Adrenal gland (tissue), 12 donors: ENCODE measurements around the gene AMBRA1. TPM values are rescaled to one million over a fixed set of nuclear protein-coding genes. Genes with fewer than 3 reads are reported as not detected.

Experiments
- DNase-seq, 7 donors: peaks; one replicate each; pipeline ENCODE4 v3.0.0-alpha.2; 2019 to 2020
- H3K27ac ChIP-seq, 5 donors: fragments of 200-600 bp; sonication (generic) in 4 of 5; 1 replicate in 3 of 5; 2 replicates in 2 of 5; pipeline versions ENCODE4 v1.5.1 to v1.8.0; 2016 to 2020; ENCODE audit warnings: mild to moderate bottlenecking in 1 of 5
- H3K27me3 ChIP-seq: fragments of 200-600 bp; 2 replicates; pipeline ENCODE4 v1.8.0; 2021
- H3K36me3 ChIP-seq, 2 donors: fragments of 200-600 bp; replicated peaks in 1 of 2; 1 replicate in 1 of 2; 2 replicates in 1 of 2; pipeline versions ENCODE4 v1.5.1 to v1.8.0; 2018 to 2022
- H3K4me1 ChIP-seq, 2 donors: fragments of 200-600 bp; replicated peaks in 1 of 2; 1 replicate in 1 of 2; 2 replicates in 1 of 2; pipeline versions ENCODE4 v1.5.1 to v1.8.0; 2018 to 2021
- H3K4me3 ChIP-seq, 4 donors: fragments of 200-600 bp; sonication (generic) in 3 of 4; one replicate each; pipeline ENCODE4 v1.5.1; 2016 to 2018
- H3K9me3 ChIP-seq, 3 donors: fragments of 200-600 bp; sonication (generic) in 1 of 3; replicated peaks in 1 of 3; 1 replicate in 2 of 3; 2 replicates in 1 of 3; pipeline versions ENCODE4 v1.5.1 to v1.8.0; 2016 to 2021
- CTCF ChIP-seq, 6 experiments: fragments of 450-650 bp in 4 of 6; fragments of 200-600 bp in 2 of 6; sonication (generic) in 1 of 6; IDR thresholded peaks; 1 replicate in 5 of 6; 2 replicates in 1 of 6; pipeline versions ENCODE4 v1.5.1 to v1.8.0; 2016 to 2021; ENCODE audit warnings: antibody characterized with exemption in 6 of 6, mild to moderate bottlenecking in 2 of 6, moderate library complexity in 1 of 6
- POLR2A ChIP-seq, 2 donors: fragments of 450-650 bp; IDR thresholded peaks; one replicate each; pipeline ENCODE4 v1.6.1; 2017; ENCODE audit warnings: antibody characterized with exemption in 2 of 2, mild to moderate bottlenecking in 2 of 2, moderate library complexity in 1 of 2
- WGBS, 4 donors: extraction: QIAGEN DNeasy Blood & Tissue Kit in 2 of 4; methylation state at CpG; one replicate each; pipeline versions ENCODE4 v1.1.5 to v1.1.7; 2013 to 2017; 5-methylcytosine and 5-hydroxymethylcytosine counted together
- intact Hi-C, 2 donors: fragments of 100-400 bp; cut with DNase I; formaldehyde crosslinking; loops; one replicate each; pipeline versions ENCODE4 v1.14.1 to v1.15.0; 2022 to 2023
- polyA plus RNA-seq, 3 donors: library from polyadenylated mRNA; stranded (reverse); fragments of 200-250 nt in 2 of 3; fragments of 350-450 nt in 1 of 3; fragmentation: Illumina TruSeq in 1 of 3; extraction: RNeasy Lipid Tissue Mini Kit (QIAGEN cat#74804) in 1 of 3; gene quantifications; one replicate each; pipeline ENCODE4 v1.2.3, GENCODE V29; 2013 to 2014
- total RNA-seq, 9 donors: library from RNA; depleted of rRNA in 4 of 9; stranded (reverse); fragments of >200 nt in 4 of 9; fragments of 120-200 nt in 1 of 9; fragmentation: NEBNext Ultra II Directional in 1 of 9; extraction: Animal tissue kit (Norgen Biotek cat#: 25700) in 1 of 9; gene quantifications; one replicate each; pipeline versions ENCODE4 v1.1.0 to v1.2.4, GENCODE V29; 2013 to 2023
- donor health status: healthy with polysubstance abuse.
- donor health status: Bipolar disorder and iron deficiency.
- donor health status: DM: yes; HTN: yes; CAD: no.
- donor health status: DM: no; HTN: no; CAD: no.
- donor health status: DM: no; HTN: no; CAD: no.
- donor health status: DM: yes; HTN: yes; CAD: no.

AMBRA1 gene
- total and polyA plus RNA-seq, 12 donors: 16.2 to 73.3 (median 49.7) TPM

DNA sequence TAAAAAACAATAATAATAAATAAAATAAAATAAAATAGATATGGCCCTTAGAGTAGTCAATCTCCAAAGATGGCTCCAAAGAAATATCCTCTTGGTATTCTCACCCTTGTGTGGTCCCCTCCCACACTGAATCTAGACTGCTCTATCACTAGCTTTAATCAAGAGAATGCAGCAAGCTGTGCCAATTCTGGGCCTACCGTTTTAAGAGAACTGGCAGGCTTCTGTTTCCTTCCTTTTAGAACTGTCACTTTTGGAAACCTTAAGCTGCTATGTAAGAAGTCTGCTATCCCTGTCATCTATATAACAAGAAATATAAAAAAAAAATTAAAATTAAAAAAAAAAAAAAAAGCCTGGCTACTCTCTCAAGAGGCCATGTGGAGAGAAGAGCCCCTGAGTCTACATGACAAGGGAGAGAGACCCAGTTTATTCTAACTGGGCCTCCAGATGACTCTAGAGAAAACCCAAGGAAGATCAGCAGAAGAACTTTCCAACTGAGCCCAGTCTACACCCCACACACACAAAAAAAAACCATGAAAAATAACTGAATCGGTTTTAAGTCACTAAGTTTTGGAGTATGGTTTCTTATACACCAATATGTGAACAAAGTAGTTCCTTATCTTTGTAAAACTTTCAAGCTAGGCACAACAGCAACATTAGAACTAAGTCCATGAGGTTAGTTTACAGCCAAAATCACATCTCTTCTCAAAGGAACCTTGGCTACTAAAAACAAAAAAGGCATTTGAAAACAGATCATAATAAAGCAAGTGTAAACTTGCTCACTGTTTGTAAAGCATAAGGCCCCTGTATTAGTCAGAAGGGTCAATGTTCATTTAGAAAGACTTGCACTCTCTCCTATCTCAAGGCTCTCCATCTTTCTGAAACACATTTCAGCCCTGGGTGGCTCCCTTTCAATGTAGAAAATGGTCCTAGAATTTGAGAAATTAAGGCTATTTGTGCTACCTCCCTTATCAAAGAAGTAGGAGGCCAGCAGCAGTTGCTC, 67.3 kb downstream of the AMBRA1 start:
- Histone ChIP-seq H3K4me1 (peaks cover 9 to 32% of the 10 kb centered on the region in 2 donors), H3K27me3 (no peaks in the 10 kb centered on the region), H3K36me3 (no peaks in the 10 kb centered on the region), H3K27ac (no peak overlapping the region), H3K9me3 (peaks cover 0 to 6% (median 0%) of the 10 kb centered on the region in 3 donors), H3K4me3 (no peak overlapping the region)
- no peak for DNase-seq
- WGBS, 4 donors: 72 to 84% (median 81%) methylated on average over 2 of the region's 2 CpGs
- intact Hi-C loops: no loop called here
- TF ChIP-seq POLR2A (IDR thresholded peaks at IDR 0.05) (no peak), CTCF (IDR thresholded peaks at IDR 0.05) (no peak)

- H3K9me3 ChIP-seq: peaks cover 0 to 6% (median 0%) of the 10 kb centered on the region in 3 donors
- TF ChIP-seq CTCF (IDR thresholded peaks at IDR 0.05): no peak
- TF ChIP-seq POLR2A (IDR thresholded peaks at IDR 0.05): no peak
- no peaks in the 10 kb centered on the region for H3K36me3 ChIP-seq
- intact Hi-C loops: no loop called here
- H3K4me1 ChIP-seq: peaks cover 4 to 28% of the 10 kb centered on the region in 2 donors
- no peak overlapping the region for H3K27ac ChIP-seq
- H3K4me3 ChIP-seq: no peak overlapping the region
- H3K27me3 ChIP-seq: no peaks in the 10 kb centered on the region
- no peak for DNase-seq
Observed at GRCh38 chr11:46524201-46524770, 69.5 kb downstream of the AMBRA1 start.

GRCh38 chr11:46523290-46523689, 70.5 kb downstream of the AMBRA1 start:
- no peak for DNase-seq
- 71 to 76% (median 75%) methylated on average over 6 of the region's 6 CpGs for WGBS, 4 donors
- no peaks in the 10 kb centered on the region for H3K27me3 ChIP-seq
- H3K36me3 ChIP-seq: no peaks in the 10 kb centered on the region
- TF ChIP-seq CTCF (IDR thresholded peaks at IDR 0.05): no peak
- no peak for TF ChIP-seq POLR2A (IDR thresholded peaks at IDR 0.05)
- H3K27ac ChIP-seq: no peak overlapping the region
- H3K4me1 ChIP-seq: peaks cover 4 to 24% of the 10 kb centered on the region in 2 donors
- intact Hi-C loops: no loop called here
- no peak overlapping the region for H3K4me3 ChIP-seq
- H3K9me3 ChIP-seq: peaks cover 0 to 6% (median 0%) of the 10 kb centered on the region in 3 donors

DNA sequence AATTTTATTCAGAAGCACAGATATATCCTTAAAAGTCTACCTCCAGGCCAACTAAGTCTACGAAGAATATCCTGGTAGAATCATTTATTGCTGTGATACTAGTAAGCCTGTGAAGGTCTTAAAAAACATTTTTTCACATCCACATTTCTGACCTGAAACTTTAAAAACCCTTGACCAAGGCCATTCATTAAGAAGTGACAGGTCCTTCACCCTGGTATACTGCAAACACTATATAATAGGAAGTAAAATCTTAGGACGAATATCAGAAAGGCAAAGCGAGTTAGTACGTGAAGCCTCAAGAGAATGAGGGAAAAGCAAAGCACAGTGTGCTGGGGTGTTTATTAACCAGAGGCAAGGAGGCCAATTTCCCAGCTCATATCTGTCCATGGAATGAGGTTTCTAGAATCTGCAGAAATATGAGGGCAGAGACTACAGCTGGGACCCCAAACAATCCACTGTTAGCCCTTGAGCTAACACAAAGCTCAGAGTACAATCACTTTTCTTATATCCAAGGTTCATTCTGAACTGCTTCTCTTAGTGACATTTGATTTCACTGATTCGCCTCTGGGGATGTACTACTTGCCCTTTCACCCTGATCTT, 71.0 kb downstream of the AMBRA1 start:
- Histone ChIP-seq H3K4me3 (no peak overlapping the region), H3K4me1 (peaks cover 4 to 20% of the 10 kb centered on the region in 2 donors), H3K27me3 (no peaks in the 10 kb centered on the region), H3K27ac (no peak overlapping the region), H3K9me3 (peaks cover 0 to 6% (median 0%) of the 10 kb centered on the region in 3 donors), H3K36me3 (no peaks in the 10 kb centered on the region)
- TF ChIP-seq POLR2A (IDR thresholded peaks at IDR 0.05) (no peak), CTCF (IDR thresholded peaks at IDR 0.05) (no peak)
- 73 to 78% (median 76%) methylated on average over 5 of the region's 5 CpGs for WGBS, 4 donors
- no peak for DNase-seq
- intact Hi-C loops: no loop called here
